GM06990 (cell line): Measurements from ENCODE around the gene LYSMD4.

Experiments
- DNase-seq: peaks from one replicate; pipeline ENCODE4 v3.0.0-alpha.2; 2011; ENCODE audit not compliant: insufficient read length; ENCODE audit errors: extremely low read depth
- H3K27me3 ChIP-seq: replicated peaks from 2 replicates; pipeline ENCODE4 v1.6.0; 2011; ENCODE audit warnings: low read length; ENCODE audit not compliant: control insufficient read depth, insufficient read depth
- H3K36me3 ChIP-seq: 2 replicates; pipeline ENCODE4 v1.5.1; 2011; ENCODE audit warnings: low read length; ENCODE audit not compliant: control insufficient read depth, insufficient read depth
- H3K4me3 ChIP-seq: replicated peaks from 2 replicates; pipeline ENCODE4 v1.5.1; 2011; ENCODE audit warnings: low read depth, mild to moderate bottlenecking, control low read depth, low read length
- CTCF ChIP-seq: IDR thresholded peaks from 2 replicates; pipeline ENCODE4 v1.5.1; 2011; ENCODE audit warnings: low read length, control low read depth, mild to moderate bottlenecking, inconsistent platforms; ENCODE audit not compliant: insufficient read depth, poor library complexity, severe bottlenecking

Gene LYSMD4

GRCh38 chr15:99717161-99718009, 15.9 kb downstream of the LYSMD4 start:
- Histone ChIP-seq H3K36me3 (peaks cover 5% of the 10 kb centered on the region), H3K4me3 (no peak overlapping the region), H3K27me3 (no peaks in the 10 kb centered on the region)
- TF ChIP-seq CTCF = no peak
- no peak for DNase-seq

DNA sequence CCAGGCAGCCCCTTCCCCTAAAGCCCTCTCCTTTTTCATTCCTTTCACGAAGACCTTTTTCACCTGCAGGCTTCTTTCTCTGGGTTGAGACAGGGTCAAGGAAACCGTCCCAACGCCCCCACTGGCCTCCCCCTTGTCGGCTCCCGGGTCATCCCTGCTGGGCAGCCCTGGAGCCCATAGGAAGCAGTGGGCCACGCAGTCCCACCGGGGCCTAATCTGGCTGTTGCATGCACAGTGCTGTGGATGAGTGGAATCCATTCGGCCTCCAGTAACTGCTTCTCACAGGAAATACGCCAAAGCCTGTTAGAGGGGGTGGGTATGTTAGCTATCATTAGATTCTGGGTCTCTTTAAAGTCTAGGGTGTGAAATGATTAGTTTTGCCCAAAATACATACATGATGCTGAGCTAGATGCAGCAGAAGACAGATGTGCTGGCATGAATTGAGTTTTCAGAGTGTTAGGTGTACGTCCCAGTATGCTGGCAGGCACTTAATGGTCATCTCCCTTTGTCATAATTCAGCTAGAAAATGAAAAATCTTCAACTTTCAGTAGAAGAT, 16.6 kb downstream of the LYSMD4 start:
- peaks cover 7% of the 10 kb centered on the region for H3K36me3 ChIP-seq
- no peak for TF ChIP-seq CTCF
- no peaks in the 10 kb centered on the region for H3K27me3 ChIP-seq
- DNase-seq = no peak
- no peak overlapping the region for H3K4me3 ChIP-seq

GRCh38 chr15:99712415-99712814, 20.8 kb downstream of the LYSMD4 start:
- no peak for DNase-seq
- H3K36me3 ChIP-seq = peaks cover 25% of the 10 kb centered on the region
- no peak for TF ChIP-seq CTCF
- no peak overlapping the region for H3K4me3 ChIP-seq
- no peaks in the 10 kb centered on the region for H3K27me3 ChIP-seq

DNA sequence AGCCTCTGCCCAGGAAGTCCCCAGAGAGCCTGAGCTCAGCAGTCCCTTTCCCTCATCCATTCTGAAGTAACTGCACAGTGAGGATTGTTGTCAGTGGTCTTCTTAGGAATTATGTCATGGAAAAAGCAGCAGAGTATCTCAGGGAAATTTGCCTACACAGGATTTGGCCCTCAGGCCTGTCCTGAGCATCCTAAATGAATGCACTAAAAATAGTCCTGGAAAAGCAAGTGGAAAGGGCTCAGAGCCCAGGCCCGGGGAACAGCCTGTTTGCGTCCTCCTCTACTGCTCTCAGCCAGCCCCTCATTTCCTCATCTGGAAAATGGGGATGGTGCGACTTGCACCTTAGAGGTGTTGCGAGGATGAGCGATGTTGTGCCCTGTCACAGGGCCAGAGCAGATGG, 21.6 kb downstream of the LYSMD4 start:
- no peak for DNase-seq
- no peaks in the 10 kb centered on the region for H3K27me3 ChIP-seq
- no peak overlapping the region for H3K4me3 ChIP-seq
- TF ChIP-seq CTCF = no peak
- H3K36me3 ChIP-seq = peaks cover 25% of the 10 kb centered on the region

DNA sequence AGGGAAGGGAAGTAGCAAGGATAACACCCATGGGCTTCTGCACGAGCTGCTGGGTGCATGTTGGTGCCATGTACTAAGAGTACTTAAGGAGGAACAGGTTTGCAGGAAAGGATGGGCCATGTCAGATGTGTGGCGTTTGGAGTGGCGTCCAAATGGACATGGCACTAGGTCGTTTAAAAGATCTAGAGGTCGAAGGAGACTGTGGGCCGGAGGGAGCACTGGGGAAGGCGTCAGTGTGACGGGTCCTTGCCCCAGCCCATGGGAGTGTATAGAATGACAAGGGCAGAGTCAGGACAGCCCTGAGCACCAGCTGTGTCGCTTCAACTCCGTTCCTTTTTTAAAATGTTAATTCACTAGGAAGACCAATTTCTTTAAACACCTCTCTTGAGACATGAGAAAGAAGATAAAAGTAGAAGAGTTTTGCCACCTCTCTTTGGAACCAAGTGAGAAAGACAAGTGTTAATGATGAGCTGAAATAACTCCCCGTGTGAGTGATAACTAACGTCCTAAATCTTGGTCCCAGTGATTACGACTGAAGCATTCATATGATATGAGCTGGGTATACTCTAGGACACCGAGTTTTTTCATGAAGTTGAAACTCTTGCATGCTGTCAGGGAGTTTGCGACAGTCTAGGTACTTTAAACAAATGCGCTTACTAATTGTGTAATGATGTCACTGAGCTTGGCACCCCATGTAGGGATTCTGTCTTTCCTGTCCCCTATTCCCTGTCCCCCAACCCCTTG, 23.8 kb downstream of the LYSMD4 start:
- Histone ChIP-seq H3K4me3 (no peak overlapping the region), H3K27me3 (no peaks in the 10 kb centered on the region), H3K36me3 (peaks cover 22% of the 10 kb centered on the region)
- DNase-seq = no peak
- no peak for TF ChIP-seq CTCF
